AG04449 (cell line): ENCODE measurements around the gene ECI1.

Source experiments
- CTCF ChIA-PET: fragments of 350-600 bp; formaldehyde crosslinking; extraction: SDS; loops from one replicate; lab custom pipeline; 2021; ENCODE audit warnings: antibody characterized with exemption; lab: Yijun Ruan, JAX
- POLR2A ChIA-PET: fragments of 400-600, 350-600 bp; formaldehyde crosslinking; extraction: SDS; loops from one replicate; lab custom pipeline; 2020; ENCODE audit warnings: antibody characterized with exemption, inconsistent platforms; lab: Yijun Ruan, JAX
- DNase-seq: peaks from one replicate; pipeline ENCODE4 v3.0.0-alpha.2; 2010; ENCODE audit warnings: low read depth, low spot score
- H3K4me3 ChIP-seq: 2 replicates; pipeline ENCODE4 v1.5.1; 2011; ENCODE audit warnings: low read depth, mild to moderate bottlenecking, control low read depth, low read length
- CTCF ChIP-seq: IDR thresholded peaks from one replicate; pipeline ENCODE4 v1.5.1; 2011; ENCODE audit warnings: mild to moderate bottlenecking, moderate library complexity, low read length, control low read depth, inconsistent platforms; ENCODE audit not compliant: insufficient read depth; ENCODE audit errors: missing control alignments

Gene ECI1

GRCh38 chr16:2251296-2252111 lies at the start of gene ECI1:
TSS of gene ECI1 (minus strand) at chr16:2251587. CDS start at chr16:2251566, 21 bp downstream.
- DNase-seq, result peak; percentile 54
- TF ChIP-seq CTCF, result peak; percentile 79
- peak within 1 kb of the TSS; percentile 70 for H3K4me3 ChIP-seq
- ChIA-PET CTCF (interaction anchor here (1.0 to 6.1 kb wide), 15 partner anchors 9 to 263 kb away, joined by 3 to 44 read pairs (median 4); partner anchors contain the start of gene ATP6V0C), POLR2A (interaction anchor here (0.9 to 1.7 kb wide), 8 partner anchors 8 to 269 kb away, joined by 3 to 7 read pairs (median 6); partner anchors contain the start of genes AMDHD2, DNASE1L2 and PGP)

- TF ChIP-seq CTCF, result no peak
These were observed 48.5 kb upstream of the ECI1 start for GRCh38 chr16:2299915-2300192.

GRCh38 chr16:2299121-2299914 lies 47.9 kb upstream of the ECI1 start:
- ChIA-PET CTCF (no interaction called here), POLR2A (no interaction called here)

More at GRCh38 chr16:2299915-2300192, 48.5 kb upstream of the ECI1 start:
- DNase-seq, result no peak
- CTCF ChIA-PET, result no interaction called here
- no peak overlapping the region for H3K4me3 ChIP-seq
- POLR2A ChIA-PET, result no interaction called here

GRCh38 chr16:2298621-2299020 lies 47.2 kb upstream of the ECI1 start:
- ChIA-PET CTCF (no interaction called here), POLR2A (no interaction called here)
- TF ChIP-seq CTCF, result no peak
- DNase-seq, result no peak
- no peak overlapping the region for H3K4me3 ChIP-seq

More at GRCh38 chr16:2299121-2299914, 47.9 kb upstream of the ECI1 start:
- TF ChIP-seq CTCF, result no peak
- H3K4me3 ChIP-seq, result no peak overlapping the region
- DNase-seq, result no peak

- no peak overlapping the region for H3K4me3 ChIP-seq
- DNase-seq, result no peak
- ChIA-PET CTCF (interaction anchor here (0.9 to 2.2 kb wide), 2 partner anchors 9 to 204 kb away, joined by 3 to 13 read pairs; no protein-coding TSS in a partner anchor), POLR2A (no interaction called here)
- no peak for TF ChIP-seq CTCF
These were observed 46.1 kb upstream of the ECI1 start for GRCh38 chr16:2297506-2297860.
